NCI-H748 (cell line): ENCODE data around the gene FOXA3.

Experiments used
- DNase-seq: peaks from one replicate; lab custom pipeline; 2025; ENCODE audit not compliant: unreplicated experiment; lab: John Stamatoyannopoulos, UW

Gene FOXA3

DNA sequence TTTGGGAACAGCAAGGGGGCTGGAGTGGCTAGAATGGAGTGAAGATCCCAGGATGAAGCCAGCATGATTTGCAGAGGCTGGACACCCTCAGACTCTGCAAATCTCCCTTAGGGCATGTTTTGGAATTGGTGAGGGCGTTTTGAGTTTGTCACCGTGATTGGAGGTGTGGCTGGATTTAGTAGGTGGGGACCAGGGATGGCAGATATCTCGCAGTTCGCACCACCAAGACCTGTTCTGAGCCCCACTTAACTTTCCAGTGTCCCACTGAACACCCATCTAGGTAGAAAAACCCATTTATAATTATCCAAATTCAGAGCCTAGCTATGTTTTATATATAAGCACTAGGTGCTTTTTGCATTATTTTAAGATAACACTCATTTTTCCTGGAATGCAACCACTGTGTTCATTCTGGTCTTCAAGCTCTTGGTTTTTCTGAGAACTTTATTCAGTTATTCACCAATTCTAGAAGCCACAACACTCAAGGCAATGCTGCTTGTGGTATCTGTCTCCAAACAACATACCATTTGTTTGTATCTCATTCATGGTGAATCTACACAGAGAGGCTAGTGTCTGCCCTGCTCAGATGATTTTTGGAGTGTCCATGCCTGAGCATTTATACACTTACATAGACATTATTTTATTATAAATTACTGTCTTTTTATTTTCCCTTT lies 53.4 kb downstream of the FOXA3 start:
- DNase-seq = no peak

DNA sequence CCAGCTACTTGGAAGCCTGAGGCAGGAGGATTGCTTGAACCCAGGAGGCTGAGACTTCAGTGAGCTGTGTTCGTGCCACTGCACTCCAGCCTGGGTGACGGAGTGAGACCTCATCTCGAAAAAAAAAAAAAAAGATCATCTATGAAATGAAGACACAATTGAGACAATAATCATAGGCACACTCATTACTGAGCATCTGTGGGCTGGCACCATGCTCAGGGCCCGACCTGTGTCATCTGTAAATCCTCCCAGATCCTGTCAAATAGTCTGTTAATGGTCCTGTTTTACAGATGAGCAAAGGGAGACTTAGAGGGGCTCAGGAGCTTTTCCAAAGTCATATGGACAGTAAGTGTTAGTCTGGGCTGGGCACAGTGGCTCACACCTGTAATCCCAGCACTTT lies 54.6 kb downstream of the FOXA3 start:
- no peak for DNase-seq

DNA sequence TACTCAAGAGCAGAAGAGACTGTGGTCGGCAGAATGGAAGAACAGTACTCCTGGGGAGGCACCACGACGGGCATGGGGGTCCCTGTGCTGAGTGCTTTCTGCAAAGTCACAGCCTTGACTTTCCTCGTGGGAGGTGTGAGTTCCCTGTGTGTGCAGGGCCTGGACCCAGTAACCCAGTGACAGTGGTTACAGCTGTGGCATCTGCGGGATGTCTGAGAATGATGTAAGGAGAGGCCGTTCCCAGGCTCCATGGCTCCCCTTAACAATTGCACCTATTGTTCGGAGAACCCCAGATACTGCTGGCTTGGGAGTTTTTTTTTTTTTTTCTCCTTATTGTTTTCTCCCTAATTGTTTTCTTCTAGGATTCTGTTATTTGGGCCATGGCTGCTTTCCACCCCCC lies 55.6 kb downstream of the FOXA3 start:
- no peak for DNase-seq

DNA sequence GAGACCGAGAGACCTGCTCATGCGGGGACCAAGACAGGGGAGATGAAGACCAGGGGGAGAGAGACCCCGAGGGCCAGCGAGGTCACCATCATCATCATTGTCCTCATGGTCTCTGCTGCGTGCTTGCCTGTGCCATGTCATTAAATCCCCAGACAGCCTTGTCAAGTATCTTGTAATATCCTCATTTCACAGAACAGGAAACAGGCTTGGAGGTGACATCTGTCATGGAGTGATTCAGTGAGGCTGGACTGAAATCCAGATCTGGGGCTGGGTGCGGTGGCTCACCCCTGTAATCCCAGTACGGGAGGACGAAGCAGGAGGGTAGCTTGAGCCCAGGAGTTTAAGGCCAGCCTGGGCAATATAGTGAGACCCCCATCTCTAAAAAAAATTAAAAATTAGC lies 56.3 kb downstream of the FOXA3 start:
- no peak for DNase-seq

DNA sequence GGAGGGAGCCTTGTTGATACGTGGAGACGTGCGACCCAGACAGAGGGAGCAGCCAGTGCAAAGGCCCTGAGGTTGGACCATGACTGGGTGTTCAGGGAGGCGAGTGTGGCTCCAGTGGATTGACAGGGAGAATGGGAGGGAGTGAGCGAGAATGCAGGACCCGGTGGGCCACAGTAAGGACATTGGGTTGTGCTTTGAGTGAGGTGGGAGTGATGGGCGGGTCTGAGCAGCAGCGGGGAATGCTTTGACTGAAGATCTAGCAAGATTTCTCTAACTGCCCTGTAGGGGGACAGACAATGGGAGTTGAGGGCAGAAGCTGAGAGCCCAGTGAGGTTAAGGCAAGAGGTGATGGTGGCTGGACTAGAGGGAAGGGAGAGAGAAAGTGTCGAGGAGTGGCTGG lies 58.2 kb downstream of the FOXA3 start:
- DNase-seq = no peak
